ENCODE results near the gene PRKRIP1. TPM values are rescaled to one million over a fixed set of nuclear protein-coding genes. Genes with fewer than 3 reads are reported as not detected.

PRKRIP1 gene
- total RNA-seq, 1 donor = 12.4 TPM

DNA sequence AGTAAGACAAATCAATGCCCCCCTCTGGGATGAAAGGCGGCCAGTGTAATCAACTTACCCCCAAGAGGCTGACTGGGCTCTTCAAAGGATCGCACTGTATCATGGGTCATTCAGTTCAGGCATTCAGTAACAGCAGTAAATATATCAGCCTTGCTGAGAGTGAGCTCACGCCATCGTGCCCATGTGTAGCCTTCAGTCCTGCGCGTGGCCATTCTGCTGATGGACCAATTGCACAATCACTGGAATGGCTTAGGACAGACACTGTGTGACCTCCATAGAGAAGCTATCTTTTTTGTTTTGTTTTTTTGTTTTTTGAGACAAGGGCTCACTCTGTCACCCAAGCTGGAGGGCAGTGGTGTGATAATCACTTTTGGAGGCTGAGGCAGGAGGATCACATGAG lies 9.1 kb upstream of the PRKRIP1 start:
- TF ChIP-seq, protein P1, sequence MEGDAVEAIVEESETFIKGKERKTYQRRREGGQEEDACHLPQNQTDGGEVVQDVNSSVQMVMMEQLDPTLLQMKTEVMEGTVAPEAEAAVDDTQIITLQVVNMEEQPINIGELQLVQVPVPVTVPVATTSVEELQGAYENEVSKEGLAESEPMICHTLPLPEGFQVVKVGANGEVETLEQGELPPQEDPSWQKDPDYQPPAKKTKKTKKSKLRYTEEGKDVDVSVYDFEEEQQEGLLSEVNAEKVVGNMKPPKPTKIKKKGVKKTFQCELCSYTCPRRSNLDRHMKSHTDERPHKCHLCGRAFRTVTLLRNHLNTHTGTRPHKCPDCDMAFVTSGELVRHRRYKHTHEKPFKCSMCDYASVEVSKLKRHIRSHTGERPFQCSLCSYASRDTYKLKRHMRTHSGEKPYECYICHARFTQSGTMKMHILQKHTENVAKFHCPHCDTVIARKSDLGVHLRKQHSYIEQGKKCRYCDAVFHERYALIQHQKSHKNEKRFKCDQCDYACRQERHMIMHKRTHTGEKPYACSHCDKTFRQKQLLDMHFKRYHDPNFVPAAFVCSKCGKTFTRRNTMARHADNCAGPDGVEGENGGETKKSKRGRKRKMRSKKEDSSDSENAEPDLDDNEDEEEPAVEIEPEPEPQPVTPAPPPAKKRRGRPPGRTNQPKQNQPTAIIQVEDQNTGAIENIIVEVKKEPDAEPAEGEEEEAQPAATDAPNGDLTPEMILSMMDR (IDR thresholded peaks at IDR 0.05; ENCODE audit: insufficient read depth, low read length) = no peak

DNA sequence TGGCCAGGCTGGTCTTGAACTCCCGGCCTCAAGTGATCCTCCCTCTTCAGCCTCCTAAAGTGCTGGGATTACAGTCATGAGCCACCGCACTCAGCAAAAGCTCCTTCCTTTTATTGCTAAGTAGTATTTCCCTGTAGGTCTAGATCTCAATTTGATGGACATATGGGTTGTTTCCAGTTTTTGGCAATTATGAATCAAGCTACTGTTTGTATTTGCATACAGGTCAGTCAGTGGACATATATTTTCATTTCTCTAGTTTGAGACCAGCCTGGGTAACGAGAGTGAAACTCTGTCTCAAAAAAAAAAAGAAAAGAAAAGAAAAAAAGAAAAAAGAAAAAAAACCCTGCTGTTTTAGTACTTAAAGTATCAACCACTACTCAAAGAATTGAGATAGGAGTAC lies 6.4 kb upstream of the PRKRIP1 start:
- DNase-seq (ENCODE audit: low read depth) = no peak
- H3K4me3 ChIP-seq (ENCODE audit: low read depth, low read length) = no peak overlapping the region
- TF ChIP-seq, protein P1 (IDR thresholded peaks at IDR 0.05; ENCODE audit: insufficient read depth, low read length) = no peak

More for the DNA sequence above, 9.1 kb upstream of the PRKRIP1 start:
- H3K4me3 ChIP-seq (ENCODE audit: low read depth, low read length) = no peak overlapping the region
- no peak for DNase-seq (ENCODE audit: low read depth)

DNA sequence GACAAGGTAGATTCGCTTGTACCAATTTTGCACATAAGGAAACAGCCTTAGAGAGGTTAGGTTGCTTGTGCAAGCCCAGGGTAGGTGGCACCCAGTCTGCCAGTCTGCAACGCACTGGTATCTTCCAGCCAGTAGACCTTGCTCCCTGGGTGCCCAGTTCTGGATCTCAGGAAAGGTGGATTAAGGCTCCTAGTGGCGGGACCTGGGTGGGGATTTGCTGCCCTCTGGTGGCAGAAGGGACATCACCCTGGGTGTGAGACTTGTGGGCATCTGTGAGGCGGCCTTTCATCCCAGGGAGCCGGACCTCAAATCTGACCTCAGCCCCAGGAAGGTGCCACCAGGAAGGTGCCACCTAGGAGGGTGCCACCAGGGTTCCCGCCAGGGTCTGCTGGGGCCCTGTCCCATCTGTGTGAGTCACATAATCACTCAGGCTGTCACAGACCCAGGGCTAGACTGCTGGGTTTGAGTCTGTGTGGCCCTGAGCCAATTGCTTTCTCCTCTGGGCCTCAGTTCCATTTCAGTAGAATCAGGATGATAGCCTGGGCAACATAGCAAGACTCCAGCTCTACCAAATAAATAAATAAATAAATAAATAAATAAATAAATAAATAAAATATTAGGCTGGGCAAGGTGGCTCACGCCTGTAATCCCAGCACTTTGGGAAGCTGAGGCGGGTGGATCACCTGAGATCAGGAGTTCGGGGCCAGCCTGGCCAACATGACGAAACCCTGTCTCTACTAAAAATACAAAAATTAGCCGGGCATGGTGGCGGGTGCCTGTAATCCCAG lies 5.3 kb upstream of the PRKRIP1 start:
- no peak overlapping the region for H3K4me3 ChIP-seq (ENCODE audit: low read depth, low read length)
- peak; percentile 75 for DNase-seq (ENCODE audit: low read depth)
- TF ChIP-seq, protein P1 (IDR thresholded peaks at IDR 0.05; ENCODE audit: insufficient read depth, low read length) = peak; percentile 89

DNA sequence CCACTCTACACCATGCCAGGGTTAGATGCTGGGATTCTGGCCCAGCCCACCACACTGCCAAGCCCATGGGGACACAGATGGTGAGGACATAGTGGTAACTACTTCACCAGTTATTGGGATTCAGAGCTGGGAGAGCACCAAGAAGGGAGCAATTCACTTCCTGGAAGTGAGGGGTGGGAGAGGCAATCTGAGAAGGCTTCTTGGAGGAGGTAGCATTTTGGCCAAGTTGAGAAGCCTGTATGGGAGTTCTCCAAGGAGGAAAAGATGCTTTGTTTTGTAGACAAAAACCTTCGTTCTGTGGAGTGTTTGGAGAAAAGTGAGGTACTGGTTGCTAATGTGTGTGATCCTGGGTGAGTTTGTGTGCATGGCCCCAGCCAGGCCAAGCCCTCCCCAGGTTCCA lies 3.8 kb upstream of the PRKRIP1 start:
- H3K4me3 ChIP-seq (ENCODE audit: low read depth, low read length) = no peak overlapping the region
- TF ChIP-seq, protein P1 (IDR thresholded peaks at IDR 0.05; ENCODE audit: insufficient read depth, low read length) = no peak
- no peak for DNase-seq (ENCODE audit: low read depth)

DNA sequence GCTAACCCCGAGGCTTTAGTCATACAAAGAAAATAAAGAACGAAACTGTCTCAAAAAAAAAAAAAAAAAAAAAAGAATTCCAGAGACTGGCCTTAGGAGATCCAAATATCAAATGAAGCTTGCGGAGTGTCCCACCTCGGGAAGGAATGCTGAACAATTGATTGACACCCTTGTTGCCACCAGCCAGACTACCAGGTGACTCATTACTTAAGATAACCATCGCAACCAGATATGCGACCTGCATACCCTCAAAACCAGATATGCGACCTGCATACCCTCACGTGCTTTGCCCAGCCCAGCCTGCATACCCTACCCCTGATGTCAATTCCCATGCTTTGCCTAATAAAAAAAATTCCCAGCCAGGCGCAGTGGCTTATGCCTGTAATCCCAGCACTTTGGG lies 2.7 kb upstream of the PRKRIP1 start:
- TF ChIP-seq, protein P1 (IDR thresholded peaks at IDR 0.05; ENCODE audit: insufficient read depth, low read length) = no peak
- DNase-seq (ENCODE audit: low read depth) = no peak
- no peak overlapping the region for H3K4me3 ChIP-seq (ENCODE audit: low read depth, low read length)

DNA sequence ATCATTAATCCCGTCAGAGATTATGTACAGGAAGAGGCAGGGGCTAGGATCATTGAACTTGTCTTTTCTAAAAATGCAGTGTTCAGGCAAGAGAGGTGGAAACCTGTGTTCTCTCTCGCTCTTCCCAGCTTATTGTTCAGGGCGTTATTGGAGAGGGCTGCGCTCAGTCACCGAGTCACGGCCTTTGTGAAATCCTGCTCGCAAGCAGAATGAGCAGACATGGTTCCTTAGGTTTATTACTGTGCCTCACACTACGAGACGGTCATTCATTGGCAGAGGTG lies 631 bp upstream of the PRKRIP1 start:
- DNase-seq (ENCODE audit: low read depth) = no peak
- TF ChIP-seq, protein P1 (IDR thresholded peaks at IDR 0.05; ENCODE audit: insufficient read depth, low read length) = no peak
- peak overlapping the region; percentile 96 for H3K4me3 ChIP-seq (ENCODE audit: low read depth, low read length)

DNA sequence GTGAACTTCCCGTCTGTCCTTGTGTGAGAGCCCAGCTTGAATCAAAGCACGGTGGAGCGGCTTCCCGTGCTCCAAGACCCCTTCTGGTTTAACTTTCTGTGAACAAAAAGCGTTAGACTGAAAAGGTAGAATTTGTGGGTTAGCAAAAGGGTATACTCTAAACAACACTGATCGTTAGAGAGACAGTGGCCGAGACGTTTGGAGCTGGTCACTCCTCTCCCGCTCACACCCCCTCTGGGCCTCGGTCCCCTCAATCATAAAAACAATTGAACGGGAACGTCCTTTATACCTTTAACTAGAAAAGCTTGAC lies 502 bp downstream of the PRKRIP1 start:
- peak overlapping the region; percentile 96 for H3K4me3 ChIP-seq (ENCODE audit: low read depth, low read length)
- TF ChIP-seq, protein P1 (IDR thresholded peaks at IDR 0.05; ENCODE audit: insufficient read depth, low read length) = no peak
- no peak for DNase-seq (ENCODE audit: low read depth)

Measured in fibroblast of the aortic adventitia (primary cell).